Esophagus squamous epithelium (tissue), 4 donors: ENCODE results near the gene THAP7.

Source experiments
- CTCF ChIP-seq, 6 experiments: fragments of 450-650 bp in 4 of 6; fragments of 200-600 bp in 2 of 6; sonication (generic) in 2 of 6; IDR thresholded peaks; one replicate each; pipeline ENCODE4 v1.5.1; 2016 to 2019; ENCODE audit warnings: antibody characterized with exemption in 6 of 6, mild to moderate bottlenecking in 4 of 6, moderate library complexity in 4 of 6
- POLR2A ChIP-seq, 4 donors: fragments of 450-650 bp; IDR thresholded peaks; one replicate each; pipeline ENCODE4 v1.6.1; 2017; ENCODE audit warnings: antibody characterized with exemption in 4 of 4, mild to moderate bottlenecking in 4 of 4, moderate library complexity in 3 of 4

- TF ChIP-seq POLR2A (IDR thresholded peaks at IDR 0.05) = no peak
- no peak for TF ChIP-seq CTCF (IDR thresholded peaks at IDR 0.05)
Observed at GRCh38 chr22:21022955-21023614, 21.2 kb upstream of the THAP7 start.
